ENCODE data around the gene SMIM38. TPM values are rescaled to one million over a fixed set of nuclear protein-coding genes. Genes with fewer than 3 reads are reported as not detected.

Gene SMIM38
- total RNA-seq, 1 experiment from 2014 or later: 0.09 TPM

GRCh38 chr11:69132301-69132670, 23.4 kb upstream of the SMIM38 start:
- no CpG with 5 or more reads among the region's 7 CpGs for WGBS (ENCODE audit: extremely low coverage, insufficient read length, low lambda C conversion rate)
- Histone ChIP-seq H3K79me1 (ENCODE audit: insufficient read depth, low read depth, low read length, poor library complexity, severe bottlenecking) (no peaks in the 10 kb centered on the region), H4K5ac (ENCODE audit: insufficient read length, low read depth, low read length) (no peak overlapping the region), H3K4me1 (ENCODE audit: insufficient read depth, low read length) (no peaks in the 10 kb centered on the region), H3K4ac (ENCODE audit: low read depth, low read length) (no peak overlapping the region), H3K23me2 (ENCODE audit: insufficient read length, low read depth, low read length, poor library complexity, severe bottlenecking) (no peaks in the 10 kb centered on the region), H3K9me3 (ENCODE audit: control insufficient read depth, low read depth, low read length) (peaks cover 10% of the 10 kb centered on the region), H2BK120ac (ENCODE audit: low read depth, low read length, poor library complexity, severe bottlenecking) (no peak overlapping the region), H3K79me2 (ENCODE audit: insufficient read depth, low read length) (no peaks in the 10 kb centered on the region), H2BK15ac (ENCODE audit: low read depth, low read length) (no peak overlapping the region), H3K27me3 (ENCODE audit: insufficient read depth, low read length) (no peaks in the 10 kb centered on the region), H3K18ac (ENCODE audit: insufficient read length, low read depth, low read length) (no peak overlapping the region), H3T11ph (ENCODE audit: low read length) (no peak overlapping the region), H3K4me2 (ENCODE audit: insufficient read depth, insufficient read length, low read length) (no peak overlapping the region), H3K9ac (ENCODE audit: extremely low read depth, insufficient read length, low read length) (no peak overlapping the region), H3K27ac (ENCODE audit: insufficient read length, low read depth, low read length) (no peak overlapping the region), H3K14ac (ENCODE audit: insufficient read depth, low read length) (no peak overlapping the region), H2BK12ac (ENCODE audit: insufficient read length, low read depth, low read length) (no peak overlapping the region), H2AK5ac (ENCODE audit: insufficient read length, low read length) (no peak overlapping the region), H2BK5ac (ENCODE audit: insufficient read length, low read length) (no peak overlapping the region), H3K23ac (ENCODE audit: insufficient read length, low read depth, low read length) (no peak overlapping the region), H4K91ac (ENCODE audit: insufficient read length, low read depth, low read length) (no peak overlapping the region), H3K56ac (ENCODE audit: insufficient read length, low read depth, low read length) (no peak overlapping the region), H2AFZ (ENCODE audit: low read length) (no peak overlapping the region), H4K20me1 (ENCODE audit: control insufficient read depth, insufficient read depth, insufficient read length) (no peaks in the 10 kb centered on the region), H4K8ac (replicated peaks; ENCODE audit: insufficient read length, low read depth, low read length) (no peak overlapping the region), H2BK20ac (ENCODE audit: low read depth, low read length, poor library complexity, severe bottlenecking) (no peak overlapping the region)
- H3K27me3 Mint-ChIP-seq (ENCODE audit: low read depth): peaks cover 6% of the 10 kb centered on the region
- H3K4me1 Mint-ChIP-seq: peaks cover 5 to 10% of the 10 kb centered on the region in 2 experiments
- TF ChIP-seq CTCF (conservative IDR thresholded peaks at IDR 0.05): no peak
- peaks cover 15 to 28% (median 15%) of the 10 kb centered on the region in 3 experiments; a peak in 6 of 7 replicates for H3K36me3 Mint-ChIP-seq (ENCODE audit: insufficient read depth in 1 of 3, low read depth in 3 of 3)
- peaks cover 27 to 31% of the 10 kb centered on the region in 2 experiments for H3K9me3 Mint-ChIP-seq
- no peak overlapping the region for H3K27ac Mint-ChIP-seq
- no peak for DNase-seq
- no peak overlapping the region for H3K4me3 Mint-ChIP-seq

All from H9 (cell line).